Peyer's patch (tissue), 4 donors: ENCODE results near the gene PI16. TPM values are rescaled to one million over a fixed set of nuclear protein-coding genes. Genes with fewer than 3 reads are reported as not detected.

Experiments used
- DNase-seq, 3 donors: peaks; one replicate each; pipeline ENCODE4 v3.0.0-alpha.2; 2017 to 2019
- H3K27ac ChIP-seq, 4 donors: fragments of 200-600 bp; sonication (generic); one replicate each; pipeline ENCODE4 v1.5.1; 2016 to 2019
- H3K27me3 ChIP-seq, 2 donors: fragments of 200-600 bp; sonication (generic); one replicate each; pipeline ENCODE4 v1.5.1; 2019
- H3K36me3 ChIP-seq, 3 donors: fragments of 200-600 bp; sonication (generic); one replicate each; pipeline ENCODE4 v1.5.1; 2016 to 2019
- H3K4me1 ChIP-seq, 4 donors: fragments of 200-600 bp; sonication (generic); one replicate each; pipeline ENCODE4 v1.5.1; 2016 to 2019
- H3K4me3 ChIP-seq, 4 donors: fragments of 200-600 bp; sonication (generic); 1 replicate in 3 of 4; 2 replicates in 1 of 4; pipeline ENCODE4 v1.5.1; 2016 to 2019; ENCODE audit warnings: mild to moderate bottlenecking in 1 of 4
- H3K9me3 ChIP-seq, 4 donors: fragments of 200-600 bp; sonication (generic); one replicate each; pipeline ENCODE4 v1.5.1; 2016 to 2019; ENCODE audit warnings: mild to moderate bottlenecking in 1 of 4
- CTCF ChIP-seq, 6 experiments: fragments of 450-650 bp in 4 of 6; fragments of 200-600 bp in 2 of 6; sonication (generic) in 1 of 6; IDR thresholded peaks; one replicate each; pipeline ENCODE4 v1.5.1; 2017 to 2019; ENCODE audit warnings: antibody characterized with exemption in 6 of 6, mild to moderate bottlenecking in 3 of 6, moderate library complexity in 1 of 6
- POLR2A ChIP-seq, 2 donors: fragments of 450-650 bp; IDR thresholded peaks; one replicate each; pipeline ENCODE4 v1.5.1; 2017; ENCODE audit warnings: antibody characterized with exemption in 2 of 2, mild to moderate bottlenecking in 2 of 2, moderate library complexity in 2 of 2
- total RNA-seq, 4 donors: library from RNA; depleted of rRNA; stranded (reverse); fragments of >200 nt; gene quantifications; one replicate each; pipeline ENCODE4 v1.1.0, GENCODE V29; 2016

PI16 gene
- total RNA-seq, 4 donors from 2014 or later, result 1.5 to 6.2 TPM; not detected in 2

- Histone ChIP-seq H3K4me3 (no peak overlapping the region), H3K9me3 (no peaks in the 10 kb centered on the region), H3K4me1 (peaks cover 0 to 2% (median under 1%) of the 10 kb centered on the region in 4 donors), H3K27me3 (no peaks in the 10 kb centered on the region), H3K27ac (no peak overlapping the region), H3K36me3 (no peaks in the 10 kb centered on the region)
- no peak for DNase-seq
- no peak for TF ChIP-seq POLR2A (IDR thresholded peaks at IDR 0.05)
- TF ChIP-seq CTCF (IDR thresholded peaks at IDR 0.05), result no peak
These were observed 59.3 kb downstream of the PI16 start for GRCh38 chr6:37013516-37014491.

Other genes starting within 250 kb of the PI16 start
- 1 to 10 TPM in 3 of 4 donors, under 1 TPM in 1; 0.35 to 5.8 (median 2.9) TPM for gene CPNE5, start 115.3 kb upstream of the PI16 start, total RNA-seq
- 10 to 100 TPM in 1 of 4 donors, 1 to 10 TPM in 3; 6.0 to 14.0 (median 6.4) TPM for gene PPIL1, start 79.9 kb upstream of the PI16 start, total RNA-seq
- gene C6orf89, start 68.8 kb upstream of the PI16 start, total RNA-seq, result 10 to 100 TPM; 25.6 to 39.1 (median 28.9) TPM
- 100 to 1,000 TPM; 127 to 186 (median 158) TPM for gene MTCH1, start 31.5 kb downstream of the PI16 start, total RNA-seq
- gene FGD2, start 50.9 kb downstream of the PI16 start, total RNA-seq, result 100 to 1,000 TPM in 1 of 4 donors, 10 to 100 TPM in 2, 1 to 10 TPM in 1; 2.5 to 292 (median 34.9) TPM
- 10 to 100 TPM; 36.6 to 78.4 (median 49.2) TPM for gene PIM1, start 215.4 kb downstream of the PI16 start, total RNA-seq